ENCODE results near the gene OXTR.

- TF ChIP-seq CTCF (conservative IDR thresholded peaks at IDR 0.05; ENCODE audit: low read depth, low read length) (no peak), CEBPB (IDR thresholded peaks at IDR 0.05; ENCODE audit: low read depth, low read length) (no peak), POLR2A (IDR thresholded peaks at IDR 0.05; ENCODE audit: low read depth, low read length) (no peak), MXI1 (IDR thresholded peaks at IDR 0.05; ENCODE audit: borderline replicate concordance, low read depth, low read length) (no peak), MAFK (IDR thresholded peaks at IDR 0.05; ENCODE audit: low read depth, low read length) (no peak), SMC3 (IDR thresholded peaks at IDR 0.05; ENCODE audit: low read depth, low read length) (no peak), RAD21 (IDR thresholded peaks at IDR 0.05; ENCODE audit: low read length) (no peak), USF2 (IDR thresholded peaks at IDR 0.05; ENCODE audit: low read depth, low read length) (no peak), CHD1 (IDR thresholded peaks at IDR 0.05; ENCODE audit: low read depth, low read length) (no peak)
Measured at GRCh38 chr3:8780279-8780678, 10.9 kb upstream of the OXTR start.

All from IMR-90 (cell line).